Fibroblast of the aortic adventitia (primary cell): Measurements from ENCODE around the gene ENDOD1. TPM values are rescaled to one million over a fixed set of nuclear protein-coding genes. Genes with fewer than 3 reads are reported as not detected.

Source experiments
- DNase-seq: peaks from one replicate; pipeline ENCODE4 v3.0.0-alpha.2; 2010; ENCODE audit warnings: low read depth
- H3K4me3 ChIP-seq: 2 replicates; pipeline ENCODE4 v1.5.1; 2011; ENCODE audit warnings: low read depth, mild to moderate bottlenecking, control low read depth, low read length, moderate library complexity
- CTCF ChIP-seq: IDR thresholded peaks from 2 replicates; pipeline ENCODE4 v1.5.1; 2011; ENCODE audit warnings: mild to moderate bottlenecking, low read length, control low read depth, inconsistent platforms; ENCODE audit not compliant: insufficient read depth
- total RNA-seq: library from RNA; depleted of rRNA; stranded (reverse); fragments of >200 nt; gene quantifications from 2 replicates; pipeline ENCODE4 v1.2.3, GENCODE V29; 2012; ENCODE audit warnings: low replicate concordance

Gene ENDOD1
- total RNA-seq, 1 donor, result 39.8 TPM

DNA sequence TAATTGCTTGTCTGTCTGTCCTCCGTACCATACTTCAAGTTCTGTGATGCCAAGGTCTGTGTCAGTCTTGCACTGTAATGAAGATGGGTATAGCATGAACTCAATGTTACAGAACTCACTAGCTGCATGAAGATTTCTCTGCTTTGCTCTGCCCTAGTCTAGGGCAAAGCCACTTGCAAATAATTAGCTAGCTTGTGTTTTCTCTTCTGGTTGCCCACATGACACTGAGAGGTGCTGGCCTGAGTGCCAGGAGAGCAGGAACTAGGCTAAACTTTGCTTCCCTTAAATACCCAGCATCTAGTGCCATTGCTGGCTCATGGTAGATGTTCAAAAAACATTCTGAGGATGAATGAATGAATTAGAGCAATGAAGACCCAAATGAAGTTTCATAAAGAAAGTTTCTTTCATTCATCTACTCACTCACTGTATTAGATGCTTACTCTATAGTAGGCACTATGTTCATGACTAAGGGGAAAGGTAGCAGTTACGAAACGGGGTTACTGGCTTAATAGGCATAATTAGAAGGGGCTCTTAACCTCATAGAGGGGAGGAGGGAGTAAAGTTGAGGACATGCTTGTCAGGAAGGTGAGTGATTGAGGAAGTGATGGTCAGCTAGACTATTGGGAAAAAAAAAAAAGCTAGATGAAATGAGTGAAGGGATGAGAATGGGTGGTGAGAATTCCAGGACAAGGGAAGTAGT lies 4.4 kb upstream of the ENDOD1 start:
- no peak overlapping the region for H3K4me3 ChIP-seq
- DNase-seq, result no peak
- no peak for TF ChIP-seq CTCF

DNA sequence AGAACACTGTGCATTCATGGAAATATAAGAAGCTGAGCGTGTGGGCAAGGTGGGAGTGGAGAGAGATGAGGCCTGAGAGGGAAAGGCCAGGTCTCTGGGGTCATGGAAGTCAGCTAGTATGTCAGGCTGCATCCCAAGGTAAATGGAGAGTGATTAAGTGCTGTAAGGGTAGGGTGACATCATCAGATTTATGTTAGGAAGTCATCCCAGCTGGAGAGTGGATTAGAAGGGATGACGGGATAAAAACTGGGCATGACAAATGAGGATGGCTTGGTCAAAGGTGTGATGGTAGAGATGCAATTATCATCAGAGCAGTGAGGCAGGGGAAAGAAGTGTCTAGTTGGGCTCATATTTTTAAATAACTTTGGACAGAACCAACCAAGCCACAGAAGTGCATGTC lies 3.5 kb upstream of the ENDOD1 start:
- DNase-seq, result no peak
- no peak for TF ChIP-seq CTCF
- no peak overlapping the region for H3K4me3 ChIP-seq

DNA sequence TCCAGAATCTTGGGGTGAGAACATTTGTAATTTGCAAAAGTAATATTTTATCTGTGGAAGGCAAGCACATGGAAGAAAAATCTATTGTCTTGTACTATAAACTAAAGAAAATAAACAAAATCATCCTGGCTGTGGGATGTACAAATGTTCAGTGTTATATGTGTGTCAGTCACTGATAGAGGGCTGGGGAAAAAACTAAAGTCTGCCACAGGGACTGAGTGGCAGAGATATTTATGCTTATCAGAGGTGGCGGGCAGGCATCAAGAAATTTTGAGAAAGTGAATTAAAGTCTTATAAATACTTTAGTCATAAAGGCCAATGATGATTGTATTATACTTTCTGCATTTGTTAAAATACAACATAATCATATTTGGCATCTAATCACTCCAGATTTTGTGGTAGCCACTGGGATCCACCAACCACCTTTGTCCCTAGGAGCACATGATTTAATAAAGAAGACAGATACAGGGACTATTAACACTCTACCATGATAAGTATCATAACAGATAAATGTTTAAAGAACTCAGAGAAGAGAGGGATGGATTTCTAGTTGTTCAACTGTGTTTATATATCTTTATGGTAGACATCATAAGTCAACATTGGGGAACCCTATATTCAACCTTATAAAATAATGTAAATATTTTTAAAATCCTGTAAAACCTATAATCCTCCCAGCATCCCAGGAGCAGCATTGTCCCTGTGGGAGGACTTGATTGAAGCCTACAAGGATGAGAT lies 2.6 kb upstream of the ENDOD1 start:
- no peak overlapping the region for H3K4me3 ChIP-seq
- DNase-seq, result no peak
- TF ChIP-seq CTCF, result no peak

DNA sequence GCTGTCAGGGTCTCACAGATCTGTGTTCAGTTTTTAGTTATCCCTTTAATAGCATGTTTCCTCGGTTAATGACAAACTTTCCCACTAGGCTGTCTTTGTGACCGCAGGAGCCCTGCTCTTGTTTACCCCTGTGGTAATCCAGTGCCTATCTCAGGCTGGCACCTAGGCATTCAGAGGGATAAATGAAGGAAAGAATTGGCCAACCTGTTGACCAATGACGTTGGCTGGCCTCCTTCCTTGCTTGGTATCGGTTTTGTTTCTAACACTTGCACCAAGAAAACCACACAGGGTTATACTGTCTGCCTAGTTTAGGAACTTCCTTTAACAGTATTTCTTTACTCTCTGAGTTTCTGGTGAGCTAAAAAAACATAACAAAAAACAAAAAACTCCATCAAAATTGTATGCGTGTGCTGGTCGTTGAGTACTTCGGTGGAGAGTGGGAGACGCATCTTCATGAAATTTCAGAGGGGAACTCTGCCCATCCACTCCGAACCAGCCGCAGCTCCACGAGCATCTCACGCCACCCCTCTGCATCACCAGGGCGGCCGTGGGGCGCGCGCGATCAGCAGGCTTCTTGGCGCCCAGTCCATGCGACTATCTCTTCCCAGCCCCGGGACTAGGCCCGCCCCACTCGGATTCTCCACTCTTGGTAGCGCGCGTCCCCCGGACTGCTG lies 563 bp upstream of the ENDOD1 start:
- peak; percentile 51 for DNase-seq
- no peak for TF ChIP-seq CTCF
- peak overlapping the region; percentile 72 for H3K4me3 ChIP-seq

DNA sequence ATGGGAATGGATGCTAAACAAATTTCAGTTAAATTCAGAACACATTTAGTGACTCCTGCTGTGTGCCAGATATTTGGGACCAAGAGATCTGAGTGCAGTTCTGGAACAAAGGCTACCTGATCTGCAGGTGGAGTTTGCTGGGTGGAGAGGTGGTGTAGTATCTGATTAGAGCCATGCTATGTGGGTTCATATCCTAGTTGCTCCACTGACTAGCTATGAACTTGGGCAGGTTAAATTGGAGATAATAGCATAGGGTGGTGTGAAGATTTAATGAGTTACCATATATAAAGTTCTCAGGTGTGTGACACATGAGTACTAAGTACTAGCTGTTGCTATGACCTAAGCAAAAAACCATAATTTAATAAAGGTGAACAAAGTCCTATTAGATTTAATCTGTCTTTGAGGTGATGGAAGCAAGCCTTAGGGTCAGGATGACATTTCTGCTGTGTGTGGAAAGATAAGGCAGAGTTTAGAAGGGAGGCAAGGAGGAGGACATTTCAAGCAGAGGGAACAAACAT lies 2.1 kb downstream of the ENDOD1 start:
- no peak for TF ChIP-seq CTCF
- no peak for DNase-seq
- no peak overlapping the region for H3K4me3 ChIP-seq

DNA sequence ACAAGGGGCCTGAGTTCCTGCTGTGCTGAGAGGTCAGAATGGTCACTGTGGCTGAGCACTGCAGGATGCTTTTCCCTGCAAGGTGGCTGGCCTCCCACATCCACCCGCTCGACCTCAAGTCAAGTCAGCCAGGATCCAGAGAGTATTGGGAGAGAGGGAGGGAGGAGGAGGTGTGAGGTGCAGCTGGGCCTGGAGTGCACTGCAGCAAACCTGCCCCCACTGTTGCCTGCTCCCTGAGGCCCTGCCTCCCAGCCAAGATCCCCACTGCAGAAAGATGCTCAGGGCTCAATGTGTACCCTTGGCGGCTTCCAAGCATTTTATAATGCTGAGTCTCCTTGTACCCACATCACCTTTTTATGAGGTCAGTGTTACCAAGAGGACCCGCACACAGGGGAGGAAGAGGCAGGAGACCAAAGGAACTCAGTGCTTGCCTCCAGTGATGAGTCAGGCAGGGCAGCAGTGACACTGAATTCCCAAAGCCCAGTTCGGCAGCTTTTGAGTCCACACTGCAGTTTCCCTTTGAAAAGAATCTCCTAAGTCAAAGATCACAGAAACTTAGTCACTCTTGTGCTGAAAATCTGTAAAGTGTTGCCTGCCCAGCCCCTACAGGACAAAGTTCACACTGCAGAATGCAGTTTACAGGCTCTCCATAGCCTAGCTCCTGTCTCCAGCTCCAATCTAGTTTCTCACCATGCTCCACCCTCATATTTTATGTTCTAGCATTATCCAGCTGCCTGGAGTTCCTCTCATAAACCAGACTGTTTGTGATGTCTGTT lies 3.1 kb downstream of the ENDOD1 start:
- peak; percentile 64 for TF ChIP-seq CTCF
- peak; percentile 53 for DNase-seq
- no peak overlapping the region for H3K4me3 ChIP-seq
